Measurements from ENCODE around the gene DGKI. TPM values are rescaled to one million over a fixed set of nuclear protein-coding genes. Genes with fewer than 3 reads are reported as not detected.

The DGKI gene
- polyA plus RNA-seq, 2 donors, result 0.09 to 0.12 TPM

DNA sequence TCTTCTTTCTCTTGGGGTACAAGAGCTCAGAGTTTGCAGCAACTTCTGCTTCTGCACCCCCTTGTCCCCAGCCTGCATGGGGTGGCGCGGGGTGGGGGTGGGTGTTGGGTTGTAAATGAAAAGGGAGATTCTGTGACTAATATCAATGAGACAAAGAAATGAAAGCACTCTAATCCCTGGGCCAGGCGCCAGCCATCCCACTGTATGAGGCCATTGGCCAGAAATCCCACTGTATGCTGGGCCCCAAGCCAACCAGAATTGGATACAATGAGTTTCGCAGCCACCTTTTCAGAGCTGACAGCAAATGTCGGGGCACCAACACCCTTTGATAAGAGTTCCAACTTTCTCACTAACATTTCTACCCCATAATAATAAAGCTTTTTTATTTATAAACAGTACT lies 492.4 kb downstream of the DGKI start:
- Histone ChIP-seq H3K9me3 (ENCODE audit: control insufficient read depth in 2 of 2, insufficient read depth in 1 of 2, low read depth in 1 of 2, low read length in 1 of 2) (no peaks in the 10 kb centered on the region), H3K4me3 (ENCODE audit: low read depth in 1 of 2, low read length in 2 of 2) (no peak overlapping the region), H3K27me3 (ENCODE audit: control insufficient read depth in 1 of 2, insufficient read depth in 2 of 2, low read length in 2 of 2) (no peaks in the 10 kb centered on the region), H3K4me1 (ENCODE audit: control insufficient read depth in 2 of 2, insufficient read depth in 2 of 2, low read length in 1 of 2) (no peaks in the 10 kb centered on the region), H3K27ac (ENCODE audit: low read depth in 2 of 2, low read length in 1 of 2) (no peak overlapping the region), H3K36me3 (ENCODE audit: control insufficient read depth in 2 of 2, insufficient read depth in 2 of 2, low read length in 1 of 2) (no peaks in the 10 kb centered on the region)
- 29 to 42% methylated on average over 5 of the region's 5 CpGs for WGBS, 2 donors

GRCh38 chr7:137351941-137352340 lies 494.8 kb downstream of the DGKI start:
- Histone ChIP-seq H3K4me1 (ENCODE audit: control insufficient read depth in 2 of 2, insufficient read depth in 2 of 2, low read length in 1 of 2) (no peaks in the 10 kb centered on the region), H3K27ac (ENCODE audit: low read depth in 2 of 2, low read length in 1 of 2) (no peak overlapping the region), H3K36me3 (ENCODE audit: control insufficient read depth in 2 of 2, insufficient read depth in 2 of 2, low read length in 1 of 2) (no peaks in the 10 kb centered on the region), H3K9me3 (ENCODE audit: control insufficient read depth in 2 of 2, insufficient read depth in 1 of 2, low read depth in 1 of 2, low read length in 1 of 2) (no peaks in the 10 kb centered on the region), H3K4me3 (ENCODE audit: low read depth in 1 of 2, low read length in 2 of 2) (no peak overlapping the region), H3K27me3 (ENCODE audit: control insufficient read depth in 1 of 2, insufficient read depth in 2 of 2, low read length in 2 of 2) (no peaks in the 10 kb centered on the region)
- WGBS, 2 donors, result 46 to 62% methylated on average over 2 of the region's 2 CpGs

DNA sequence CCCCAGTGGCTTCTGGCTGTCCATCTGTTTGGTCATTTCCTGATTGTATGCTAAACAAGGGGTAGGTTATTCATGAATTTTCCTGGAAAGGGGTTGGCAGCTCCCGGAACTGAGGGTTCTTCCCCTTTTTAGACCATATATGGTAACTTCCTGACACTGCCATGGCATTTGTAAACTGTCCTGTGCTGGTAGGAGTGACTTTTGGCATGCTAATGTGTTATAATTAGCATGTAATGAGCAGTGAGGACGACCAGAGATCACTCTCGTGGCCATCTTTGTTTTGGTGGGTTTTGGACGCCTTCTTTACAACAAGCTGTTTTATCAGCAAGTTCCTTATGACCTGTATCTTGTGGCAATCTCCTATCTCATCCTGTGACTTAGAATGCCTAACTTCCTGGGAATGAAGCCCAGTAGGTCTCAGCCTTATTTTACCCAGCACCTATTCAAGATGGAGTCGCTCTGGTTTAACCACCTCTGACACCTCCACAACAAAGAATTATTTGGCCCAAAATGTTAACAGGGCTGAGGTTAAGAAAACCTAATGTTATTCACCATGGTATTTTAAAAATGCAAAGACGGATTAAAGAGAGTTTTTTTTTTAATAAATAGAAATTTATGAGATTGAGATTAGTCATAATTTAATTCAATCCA lies 500.9 kb downstream of the DGKI start:
- Histone ChIP-seq H3K9me3 (ENCODE audit: control insufficient read depth in 2 of 2, insufficient read depth in 1 of 2, low read depth in 1 of 2, low read length in 1 of 2) (no peaks in the 10 kb centered on the region), H3K4me3 (ENCODE audit: low read depth in 1 of 2, low read length in 2 of 2) (no peak overlapping the region), H3K27ac (ENCODE audit: low read depth in 2 of 2, low read length in 1 of 2) (no peak overlapping the region), H3K27me3 (ENCODE audit: control insufficient read depth in 1 of 2, insufficient read depth in 2 of 2, low read length in 2 of 2) (no peaks in the 10 kb centered on the region), H3K36me3 (ENCODE audit: control insufficient read depth in 2 of 2, insufficient read depth in 2 of 2, low read length in 1 of 2) (no peaks in the 10 kb centered on the region), H3K4me1 (ENCODE audit: control insufficient read depth in 2 of 2, insufficient read depth in 2 of 2, low read length in 1 of 2) (no peaks in the 10 kb centered on the region)
- 75 to 79% methylated on average over 6 of the region's 6 CpGs for WGBS, 2 donors

DNA sequence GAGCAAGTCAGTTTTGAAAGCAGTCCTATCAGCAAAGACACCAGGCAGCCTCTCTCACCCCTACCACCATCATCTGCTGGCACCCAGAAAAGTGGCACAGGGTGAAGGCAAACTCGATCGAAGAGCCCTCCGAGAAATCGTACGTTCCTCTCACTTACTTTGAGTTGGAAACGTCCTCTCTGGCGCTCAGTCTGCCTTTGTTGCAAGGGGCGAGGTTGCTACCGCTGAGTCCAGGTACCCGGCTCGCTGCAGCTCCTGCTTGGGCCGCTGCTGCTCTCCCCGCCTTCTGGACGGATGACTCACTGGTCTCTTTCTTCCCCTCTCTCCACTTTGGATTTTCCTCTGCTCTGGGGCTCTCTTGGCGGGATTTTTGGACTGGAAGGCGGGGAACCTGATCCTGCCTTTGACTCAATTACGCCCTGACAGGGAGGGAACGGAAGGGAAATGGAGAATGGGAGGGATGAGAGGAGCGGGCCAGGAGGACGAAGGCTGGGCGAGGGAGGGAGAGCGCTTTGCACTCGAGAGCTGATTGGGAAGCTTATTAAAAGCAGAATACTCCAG lies 503.4 kb downstream of the DGKI start, which contains the start of gene PTN:
Gene PTN, minus strand, starts transcription at position 453 of the 561 bp plus-strand sequence. CDS start 88,760 bp downstream, outside the sequence.
- Histone ChIP-seq H3K27me3 (ENCODE audit: control insufficient read depth in 1 of 2, insufficient read depth in 2 of 2, low read length in 2 of 2) (no peaks in the 10 kb centered on the region), H3K27ac (ENCODE audit: low read depth in 2 of 2, low read length in 1 of 2) (peak within 1 kb of the TSS; percentile 76 to 85), H3K36me3 (ENCODE audit: control insufficient read depth in 2 of 2, insufficient read depth in 2 of 2, low read length in 1 of 2) (peaks cover 0 to 2% of the 10 kb centered on the region in 2 donors), H3K4me3 (ENCODE audit: low read depth in 1 of 2, low read length in 2 of 2) (peak within 1 kb of the TSS; percentile 55 to 56), H3K9me3 (ENCODE audit: control insufficient read depth in 2 of 2, insufficient read depth in 1 of 2, low read depth in 1 of 2, low read length in 1 of 2) (no peaks in the 10 kb centered on the region), H3K4me1 (ENCODE audit: control insufficient read depth in 2 of 2, insufficient read depth in 2 of 2, low read length in 1 of 2) (no peaks in the 10 kb centered on the region)
- 2 to 3% methylated on average over 23 of the region's 23 CpGs for WGBS, 2 donors

DNA sequence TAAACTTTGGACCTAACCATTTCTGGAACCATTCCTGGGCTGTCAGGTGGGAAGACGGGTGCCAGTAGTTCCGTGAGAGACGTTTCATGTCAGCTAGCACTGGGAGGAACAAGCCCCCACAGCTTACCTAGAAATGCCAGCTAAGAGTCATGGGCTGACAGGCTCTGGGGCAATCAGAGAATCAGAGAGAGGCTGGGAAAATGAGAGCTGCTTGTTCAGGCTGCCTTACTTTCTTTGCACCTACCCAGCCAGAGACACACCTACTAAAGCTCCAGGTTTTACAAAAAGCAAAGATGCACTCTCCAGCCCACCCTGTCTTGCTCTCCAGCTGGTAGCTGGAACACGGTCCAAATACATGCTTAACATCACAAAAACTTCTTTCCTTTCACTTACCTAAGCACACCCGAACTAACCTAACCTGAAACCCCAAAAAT lies 503.9 kb downstream of the DGKI start:
- WGBS, 2 donors, result 10 to 15% methylated on average over 5 of the region's 5 CpGs
- H3K4me1 ChIP-seq (ENCODE audit: control insufficient read depth in 2 of 2, insufficient read depth in 2 of 2, low read length in 1 of 2), result no peaks in the 10 kb centered on the region
- H3K36me3 ChIP-seq (ENCODE audit: control insufficient read depth in 2 of 2, insufficient read depth in 2 of 2, low read length in 1 of 2), result peaks cover 0 to 2% of the 10 kb centered on the region in 2 donors
- peak overlapping the region; percentile 76 to 85 for H3K27ac ChIP-seq (ENCODE audit: low read depth in 2 of 2, low read length in 1 of 2)
- no peaks in the 10 kb centered on the region for H3K9me3 ChIP-seq (ENCODE audit: control insufficient read depth in 2 of 2, insufficient read depth in 1 of 2, low read depth in 1 of 2, low read length in 1 of 2)
- peak overlapping the region; percentile 55 to 56 for H3K4me3 ChIP-seq (ENCODE audit: low read depth in 1 of 2, low read length in 2 of 2)
- no peaks in the 10 kb centered on the region for H3K27me3 ChIP-seq (ENCODE audit: control insufficient read depth in 1 of 2, insufficient read depth in 2 of 2, low read length in 2 of 2)

DNA sequence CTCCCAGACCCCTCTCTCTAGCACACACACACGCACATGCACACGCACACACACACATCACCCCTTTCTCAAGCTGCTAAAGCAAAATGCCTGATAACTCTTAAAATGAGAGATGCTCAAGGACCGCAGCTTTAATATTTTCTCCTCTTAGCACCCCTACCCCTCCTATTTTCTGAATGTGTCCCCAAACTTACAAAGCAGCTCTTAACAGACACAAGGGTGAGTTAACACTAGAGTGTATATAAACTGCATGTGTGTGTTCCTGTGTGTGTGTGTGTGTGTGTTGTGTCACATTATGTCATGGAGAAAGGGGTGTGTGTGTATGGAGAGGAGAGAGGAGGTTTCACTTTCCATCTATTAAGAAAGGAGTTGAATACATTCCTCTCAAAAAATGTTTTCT lies 504.5 kb downstream of the DGKI start:
- H3K4me1 ChIP-seq (ENCODE audit: control insufficient read depth in 2 of 2, insufficient read depth in 2 of 2, low read length in 1 of 2), result no peaks in the 10 kb centered on the region
- no peaks in the 10 kb centered on the region for H3K9me3 ChIP-seq (ENCODE audit: control insufficient read depth in 2 of 2, insufficient read depth in 1 of 2, low read depth in 1 of 2, low read length in 1 of 2)
- H3K4me3 ChIP-seq (ENCODE audit: low read depth in 1 of 2, low read length in 2 of 2), result peak overlapping the region in 1 of 2 donors; percentile 55
- H3K36me3 ChIP-seq (ENCODE audit: control insufficient read depth in 2 of 2, insufficient read depth in 2 of 2, low read length in 1 of 2), result peaks cover 0 to 2% of the 10 kb centered on the region in 2 donors
- 42 to 56% methylated on average over 3 of the region's 3 CpGs for WGBS, 2 donors
- no peak overlapping the region for H3K27ac ChIP-seq (ENCODE audit: low read depth in 2 of 2, low read length in 1 of 2)
- H3K27me3 ChIP-seq (ENCODE audit: control insufficient read depth in 1 of 2, insufficient read depth in 2 of 2, low read length in 2 of 2), result no peaks in the 10 kb centered on the region

DNA sequence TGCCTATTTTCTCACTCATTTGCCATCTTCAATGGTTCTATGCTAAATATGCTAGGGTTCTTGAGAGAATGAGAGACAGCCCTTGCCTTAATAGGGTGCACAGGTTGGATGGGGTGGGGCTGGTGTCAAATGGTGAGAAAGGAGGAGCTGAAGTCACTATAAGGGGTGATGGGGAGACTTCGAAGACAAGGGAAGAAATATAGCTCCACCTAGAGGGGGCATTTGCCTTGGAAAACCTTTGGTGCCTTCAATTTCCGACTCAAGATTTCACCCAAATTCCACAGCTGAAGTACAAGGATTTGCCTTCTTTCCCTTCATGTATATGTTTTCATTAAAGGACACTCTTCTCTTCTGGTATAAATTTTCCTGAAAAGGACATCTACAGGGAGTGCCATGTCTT lies 508.9 kb downstream of the DGKI start:
- 65 to 78% methylated on average over 2 of the region's 2 CpGs for WGBS, 2 donors
- Histone ChIP-seq H3K4me3 (ENCODE audit: low read depth in 1 of 2, low read length in 2 of 2) (no peak overlapping the region), H3K36me3 (ENCODE audit: control insufficient read depth in 2 of 2, insufficient read depth in 2 of 2, low read length in 1 of 2) (peaks cover 0 to 2% of the 10 kb centered on the region in 2 donors), H3K27me3 (ENCODE audit: control insufficient read depth in 1 of 2, insufficient read depth in 2 of 2, low read length in 2 of 2) (no peaks in the 10 kb centered on the region), H3K4me1 (ENCODE audit: control insufficient read depth in 2 of 2, insufficient read depth in 2 of 2, low read length in 1 of 2) (no peaks in the 10 kb centered on the region), H3K9me3 (ENCODE audit: control insufficient read depth in 2 of 2, insufficient read depth in 1 of 2, low read depth in 1 of 2, low read length in 1 of 2) (no peaks in the 10 kb centered on the region), H3K27ac (ENCODE audit: low read depth in 2 of 2, low read length in 1 of 2) (no peak overlapping the region)

DNA sequence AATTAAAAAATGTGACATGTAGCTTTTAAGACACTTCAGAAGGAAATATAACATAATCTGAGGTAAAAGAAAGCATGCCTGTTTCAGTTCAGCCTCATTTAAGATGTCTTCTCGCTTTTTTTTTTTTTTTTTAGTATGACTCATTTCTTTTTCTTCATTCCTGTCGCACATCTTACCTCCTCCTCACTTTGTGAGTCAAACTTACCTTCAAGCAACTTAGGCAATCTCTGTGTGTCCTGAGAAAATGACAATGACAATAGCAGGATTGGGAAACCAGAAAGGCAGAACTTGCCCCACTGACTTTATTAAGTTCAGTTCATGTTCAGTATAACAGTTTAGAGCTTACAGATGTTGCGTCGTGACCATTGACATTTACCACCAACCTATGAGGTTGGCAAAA lies 511.0 kb downstream of the DGKI start:
- 51 to 69% methylated on average over 4 of the region's 4 CpGs for WGBS, 2 donors
- no peaks in the 10 kb centered on the region for H3K9me3 ChIP-seq (ENCODE audit: control insufficient read depth in 2 of 2, insufficient read depth in 1 of 2, low read depth in 1 of 2, low read length in 1 of 2)
- H3K4me3 ChIP-seq (ENCODE audit: low read depth in 1 of 2, low read length in 2 of 2), result no peak overlapping the region
- H3K27me3 ChIP-seq (ENCODE audit: control insufficient read depth in 1 of 2, insufficient read depth in 2 of 2, low read length in 2 of 2), result no peaks in the 10 kb centered on the region
- peaks cover 0 to 2% of the 10 kb centered on the region in 2 donors for H3K36me3 ChIP-seq (ENCODE audit: control insufficient read depth in 2 of 2, insufficient read depth in 2 of 2, low read length in 1 of 2)
- no peaks in the 10 kb centered on the region for H3K4me1 ChIP-seq (ENCODE audit: control insufficient read depth in 2 of 2, insufficient read depth in 2 of 2, low read length in 1 of 2)
- peak overlapping the region; percentile 6 to 74 for H3K27ac ChIP-seq (ENCODE audit: low read depth in 2 of 2, low read length in 1 of 2)

GRCh38 chr7:137331378-137331777 lies 515.4 kb downstream of the DGKI start:
- H3K4me1 ChIP-seq (ENCODE audit: control insufficient read depth in 2 of 2, insufficient read depth in 2 of 2, low read length in 1 of 2), result peaks cover 2 to 3% of the 10 kb centered on the region in 2 donors
- peak overlapping the region in 1 of 2 donors; percentile 49 for H3K27ac ChIP-seq (ENCODE audit: low read depth in 2 of 2, low read length in 1 of 2)
- no peak overlapping the region for H3K4me3 ChIP-seq (ENCODE audit: low read depth in 1 of 2, low read length in 2 of 2)
- no peaks in the 10 kb centered on the region for H3K36me3 ChIP-seq (ENCODE audit: control insufficient read depth in 2 of 2, insufficient read depth in 2 of 2, low read length in 1 of 2)
- H3K9me3 ChIP-seq (ENCODE audit: control insufficient read depth in 2 of 2, insufficient read depth in 1 of 2, low read depth in 1 of 2, low read length in 1 of 2), result no peaks in the 10 kb centered on the region
- WGBS, 2 donors, result 43 to 46% methylated on average over 8 of the region's 8 CpGs
- H3K27me3 ChIP-seq (ENCODE audit: control insufficient read depth in 1 of 2, insufficient read depth in 2 of 2, low read length in 2 of 2), result no peaks in the 10 kb centered on the region
